K562 (cell line): ENCODE measurements around the gene GAB1. TPM values are rescaled to one million over a fixed set of nuclear protein-coding genes. Genes with fewer than 3 reads are reported as not detected.
A peak's percentile ranks its signal among the peaks of the same experiment; 100 is the strongest.

ENCODE experiments used
- ATAC-seq: fragments of 200-7000 bp; cut with Tn5 transposase; 3 replicates; pipeline ENCODE4 v1.9.1; 2020; ENCODE audit warnings: moderate library complexity
- BruUV-seq: library from RNA; stranded (reverse); fragments of 400-500 nt; replicated peaks from 2 replicates; lab custom pipeline; 2021; lab: Mats Ljungman, UMichigan
- CTCF ChIA-PET: fragments of 300-600 bp; formaldehyde crosslinking; extraction: SDS; loops from one replicate; lab custom pipeline; 2021; ENCODE audit warnings: low intra/inter-chr PET ratio; lab: Yijun Ruan, JAX
- POLR2A ChIA-PET: fragments of 300-600, 350-650 bp; sonication (Branson Sonifier 250); formaldehyde crosslinking; extraction: SDS; loops from one replicate; lab custom pipeline; 2021; ENCODE audit warnings: antibody characterized with exemption, inconsistent platforms; lab: Yijun Ruan, JAX
- DNase-seq, 4 experiments: peaks; one replicate each; pipeline versions ENCODE4 v3.0.0 to v3.0.0-alpha.2; 2011 to 2018; ENCODE audit warnings: low spot score in 3 of 4, mixed read lengths in 3 of 4; ENCODE audit errors: extremely low read depth in 1 of 4
- FAIRE-seq: peaks from 2 replicates; lab custom pipeline; 2011; peaks lifted over from hg19 to GRCh38; lab: Jason Lieb, UNC
- H2AFZ ChIP-seq: 2 replicates; pipeline ENCODE4 v1.6.0; 2011; ENCODE audit warnings: low read depth, low read length, control low read depth, inconsistent platforms
- H3K27ac ChIP-seq: fragments of 200-600 bp; 3 replicates; pipeline ENCODE4 v1.8.0; 2011; ENCODE audit warnings: low read depth, mild to moderate bottlenecking, control low read depth, inconsistent platforms, low read length, moderate library complexity, mixed read lengths; ENCODE audit errors: extremely low read depth
- H3K27me3 ChIP-seq, 2 experiments: fragments of 300-600 bp in 1 of 2; 2 replicates in 1 of 2; 3 replicates in 1 of 2; pipeline versions ENCODE4 v1.6.0 to v1.8.0; 2011; ENCODE audit warnings: inconsistent platforms in 2 of 2, low read length in 2 of 2, mild to moderate bottlenecking in 1 of 2, mixed read lengths in 1 of 2, moderate library complexity in 1 of 2; ENCODE audit not compliant: control insufficient read depth in 2 of 2, insufficient read depth in 2 of 2
- H3K36me3 ChIP-seq: fragments of 300-600 bp; 3 replicates; pipeline ENCODE4 v1.8.0; 2011; ENCODE audit warnings: mild to moderate bottlenecking, low read length, inconsistent platforms; ENCODE audit not compliant: control insufficient read depth, insufficient read depth
- H3K4me1 ChIP-seq, 2 experiments: fragments of 200-600 bp in 1 of 2; replicated peaks in 1 of 2; 2 replicates in 1 of 2; 3 replicates in 1 of 2; pipeline versions ENCODE4 v1.5.1 to v1.8.0; 2011; ENCODE audit warnings: inconsistent platforms in 2 of 2, low read length in 2 of 2, mild to moderate bottlenecking in 1 of 2, mixed read lengths in 1 of 2, moderate library complexity in 1 of 2; ENCODE audit not compliant: control insufficient read depth in 2 of 2, insufficient read depth in 2 of 2
- H3K4me2 ChIP-seq: 2 replicates; pipeline ENCODE4 v1.6.1; 2011; ENCODE audit warnings: low read length, control low read depth, inconsistent platforms, mixed read lengths; ENCODE audit not compliant: insufficient read depth
- H3K4me3 ChIP-seq: fragments of 200-600 bp; sonication (generic), shearing (Covaris generic); 2 replicates; pipeline ENCODE4 v1.5.1; 2016; ENCODE audit warnings: control low read depth, inconsistent platforms
- H3K79me2 ChIP-seq: fragments of 200-600 bp; 3 replicates; pipeline ENCODE4 v1.8.0; 2011; ENCODE audit warnings: low read length, inconsistent platforms; ENCODE audit not compliant: control insufficient read depth, insufficient read depth
- H3K9ac ChIP-seq, 2 experiments: 2 replicates each; pipeline versions ENCODE4 v1.6.0 to v1.6.1; 2011; ENCODE audit warnings: low read depth in 2 of 2, low read length in 2 of 2, control low read depth in 1 of 2, inconsistent platforms in 1 of 2, mild to moderate bottlenecking in 1 of 2, mixed read lengths in 1 of 2; ENCODE audit not compliant: insufficient read depth in 1 of 2
- H3K9me1 ChIP-seq: one replicate; pipeline ENCODE4 v1.6.0; 2011; ENCODE audit warnings: inconsistent platforms, mild to moderate bottlenecking, low read length, moderate library complexity; ENCODE audit not compliant: control insufficient read depth, insufficient read depth
- H3K9me3 ChIP-seq: replicated peaks from 2 replicates; pipeline ENCODE4 v1.5.1; 2011; ENCODE audit warnings: low read depth, low read length, inconsistent platforms; ENCODE audit not compliant: control insufficient read depth, insufficient read depth
- H4K20me1 ChIP-seq: replicated peaks from 2 replicates; pipeline ENCODE4 v1.6.1; 2011; ENCODE audit warnings: low read length, inconsistent platforms, mixed read lengths; ENCODE audit not compliant: control insufficient read depth, insufficient read depth
- DACH1 ChIP-seq: fragments of 450-650 bp; IDR thresholded peaks from 2 replicates; pipeline ENCODE4 v1.6.1; 2018; ENCODE audit not compliant: partially characterized antibody
- HCFC1 ChIP-seq: IDR thresholded peaks from 2 replicates; pipeline ENCODE4 v1.6.1; 2012; ENCODE audit warnings: low read depth, low read length, improper control_type of control experiment
- THAP12 ChIP-seq: fragments of 250-450 bp; sonication (Bioruptor Pico); IDR thresholded peaks from 2 replicates; pipeline ENCODE4 v1.9.0; 2021; ENCODE audit warnings: mild to moderate bottlenecking, inconsistent platforms
- ZNF395 ChIP-seq: fragments of 200-800 bp; sonication (Bioruptor generic); IDR thresholded peaks from 2 replicates; pipeline ENCODE4 v1.6.1; 2017; ENCODE audit warnings: missing genetic modification characterization, missing compliant biosample characterization
- WGBS: fragments of 100-300 bp; shearing (Covaris generic); methylation state at CpG from one replicate; pipeline ENCODE4 v1.1.6; 2016; ENCODE audit warnings: low coverage, mixed read lengths; ENCODE audit not compliant: insufficient coverage; ENCODE audit errors: missing lambda C conversion rate; 5-methylcytosine and 5-hydroxymethylcytosine counted together
- in situ Hi-C: fragments of 300-500 bp; cut with MboI; formaldehyde crosslinking; loops from 4 replicates; pipeline ENCODE4 v1.15.0; 2018; ENCODE audit warnings: inconsistent platforms, mixed read lengths
- intact Hi-C: fragments of 100-400 bp; cut with micrococcal nuclease; formaldehyde crosslinking; loops from 2 replicates; pipeline ENCODE4 v1.14.2; 2022
- polyA plus RNA-seq, 8 experiments: library from polyadenylated mRNA; depleted of rRNA in 4 of 8; stranded (reverse) in 5 of 8; unstranded in 3 of 8; fragments of >200 nt; fragmentation: Nextera tagmentation in 2 of 8; fragmentation: Illumina TruSeq in 1 of 8; extraction: Ambion mirVana in 2 of 8; extraction: Trizol in 1 of 8; gene quantifications; 2 replicates each; pipeline versions ENCODE4 v1.2.1 to v1.2.3, GENCODE V29; 2011 to 2014; ENCODE audit warnings: inconsistent platforms in 1 of 8, missing spikeins in 1 of 8
- total RNA-seq, 7 experiments: library from RNA; depleted of rRNA in 6 of 7; stranded (reverse); fragments of >200 nt in 6 of 7; fragmentation: Illumina TruSeq in 2 of 7; extraction: Trizol in 2 of 7; gene quantifications; 2 replicates each; pipeline versions ENCODE4 v1.2.1 to v1.2.3, GENCODE V29; 2011 to 2021; ENCODE audit warnings: low replicate concordance in 1 of 7
- TF ChIP-seq, protein P1 (sequence below): fragments of 250-450 bp; sonication (Bioruptor Pico); IDR thresholded peaks from 2 replicates; pipeline ENCODE4 v1.5.0; 2020; ENCODE audit warnings: mild to moderate bottlenecking
- TF ChIP-seq, protein P2 (sequence below): fragments of 450-650 bp; formaldehyde crosslinking; IDR thresholded peaks from 2 replicates; pipeline ENCODE4 v1.4.0; 2020; ENCODE audit warnings: mild to moderate bottlenecking, moderate library complexity

GAB1 gene
- total and polyA plus RNA-seq, 9 of the 15 experiments (the other 6 are each of a cell fraction or from before 2014, with no cell fraction given): 1.3 to 14.6 (median 7.5) TPM

DNA sequence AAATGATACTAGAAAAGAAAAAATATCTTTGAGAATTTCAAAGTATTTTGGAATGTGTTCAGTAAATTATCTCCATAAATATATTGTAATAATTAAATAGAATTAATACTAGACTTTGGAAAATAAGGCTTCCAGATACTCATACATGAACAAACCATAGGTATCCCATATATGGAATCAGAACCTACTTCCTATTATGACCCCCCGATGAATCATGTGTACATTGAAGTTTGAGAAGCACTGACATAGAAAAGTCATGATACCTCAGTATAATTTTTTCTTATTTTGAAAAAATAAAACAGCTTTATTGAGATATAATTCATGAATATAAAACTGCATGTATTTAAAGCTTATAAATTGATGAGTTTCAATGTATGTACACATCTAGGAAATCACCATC is 149.6 kb downstream of the GAB1 start (continued):
- TF ChIP-seq, protein P1, sequence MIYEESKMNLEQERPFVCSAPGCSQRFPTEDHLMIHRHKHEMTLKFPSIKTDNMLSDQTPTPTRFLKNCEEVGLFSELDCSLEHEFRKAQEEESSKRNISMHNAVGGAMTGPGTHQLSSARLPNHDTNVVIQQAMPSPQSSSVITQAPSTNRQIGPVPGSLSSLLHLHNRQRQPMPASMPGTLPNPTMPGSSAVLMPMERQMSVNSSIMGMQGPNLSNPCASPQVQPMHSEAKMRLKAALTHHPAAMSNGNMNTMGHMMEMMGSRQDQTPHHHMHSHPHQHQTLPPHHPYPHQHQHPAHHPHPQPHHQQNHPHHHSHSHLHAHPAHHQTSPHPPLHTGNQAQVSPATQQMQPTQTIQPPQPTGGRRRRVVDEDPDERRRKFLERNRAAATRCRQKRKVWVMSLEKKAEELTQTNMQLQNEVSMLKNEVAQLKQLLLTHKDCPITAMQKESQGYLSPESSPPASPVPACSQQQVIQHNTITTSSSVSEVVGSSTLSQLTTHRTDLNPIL: no peak
- TF ChIP-seq HCFC1 (no peak), ZNF395 (CRISPR knock-in tag) (no peak), THAP12 (CRISPR knock-in tag) (no peak)

- CTCF ChIA-PET: no interaction called here
- H3K4me3 ChIP-seq: no peak overlapping the region
- WGBS: 15% methylated on average over 3 of the region's 3 CpGs
Measured at GRCh38 chr4:143488687-143489086, 152.0 kb downstream of the GAB1 start.

More at GRCh38 chr4:143488687-143489086, 152.0 kb downstream of the GAB1 start:
- Histone ChIP-seq H3K9ac (no peak overlapping the region), H3K79me2 (no peaks in the 10 kb centered on the region), H3K4me1 (no peaks in the 10 kb centered on the region; a peak in 1 of 5 replicates), H3K27ac (no peak overlapping the region), H3K27me3 (no peaks in the 10 kb centered on the region), H3K9me1 (no peaks in the 10 kb centered on the region), H3K36me3 (no peaks in the 10 kb centered on the region), H4K20me1 (no peaks in the 10 kb centered on the region), H3K4me2 (no peak overlapping the region), H2AFZ (no peak overlapping the region), H3K9me3 (no peaks in the 10 kb centered on the region)
- intact Hi-C loops: loop anchor here (10.0 kb wide), 1 partner anchor 404 kb away; no protein-coding TSS in a partner anchor
- BruUV-seq: no TSS peak
- ATAC-seq (peak; percentile 36; the same call in 2 of the 3 replicates), FAIRE-seq (no peak), DNase-seq (no peak)
- in situ Hi-C loops: loop anchor here (25.0 kb wide), 1 partner anchor 626 kb away; no protein-coding TSS in a partner anchor
- TF ChIP-seq, protein P2, sequence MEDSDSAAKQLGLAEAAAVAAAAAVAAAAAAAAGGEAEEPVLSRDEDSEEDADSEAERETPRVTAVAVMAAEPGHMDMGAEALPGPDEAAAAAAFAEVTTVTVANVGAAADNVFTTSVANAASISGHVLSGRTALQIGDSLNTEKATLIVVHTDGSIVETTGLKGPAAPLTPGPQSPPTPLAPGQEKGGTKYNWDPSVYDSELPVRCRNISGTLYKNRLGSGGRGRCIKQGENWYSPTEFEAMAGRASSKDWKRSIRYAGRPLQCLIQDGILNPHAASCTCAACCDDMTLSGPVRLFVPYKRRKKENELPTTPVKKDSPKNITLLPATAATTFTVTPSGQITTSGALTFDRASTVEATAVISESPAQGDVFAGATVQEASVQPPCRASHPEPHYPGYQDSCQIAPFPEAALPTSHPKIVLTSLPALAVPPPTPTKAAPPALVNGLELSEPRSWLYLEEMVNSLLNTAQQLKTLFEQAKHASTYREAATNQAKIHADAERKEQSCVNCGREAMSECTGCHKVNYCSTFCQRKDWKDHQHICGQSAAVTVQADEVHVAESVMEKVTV (CRISPR knock-in tag): no peak
- TF ChIP-seq DACH1: no peak
- POLR2A ChIA-PET: no interaction called here
